GM06990 (cell line): ENCODE data around the gene MGAT4D.
"Not testable (repeated sequence)": the region's sequence is repeated elsewhere in the genome, so short reads cannot be mapped to it uniquely, and the experiment has no call there.

ENCODE experiments used
- DNase-seq: peaks from one replicate; pipeline ENCODE4 v3.0.0-alpha.2; 2011; ENCODE audit not compliant: insufficient read length; ENCODE audit errors: extremely low read depth
- H3K27me3 ChIP-seq: replicated peaks from 2 replicates; pipeline ENCODE4 v1.6.0; 2011; ENCODE audit warnings: low read length; ENCODE audit not compliant: control insufficient read depth, insufficient read depth
- H3K36me3 ChIP-seq: 2 replicates; pipeline ENCODE4 v1.5.1; 2011; ENCODE audit warnings: low read length; ENCODE audit not compliant: control insufficient read depth, insufficient read depth
- H3K4me3 ChIP-seq: replicated peaks from 2 replicates; pipeline ENCODE4 v1.5.1; 2011; ENCODE audit warnings: low read depth, mild to moderate bottlenecking, control low read depth, low read length
- TF ChIP-seq, protein P1 (sequence below): IDR thresholded peaks from 2 replicates; pipeline ENCODE4 v1.5.1; 2011; ENCODE audit warnings: low read length, control low read depth, mild to moderate bottlenecking, inconsistent platforms; ENCODE audit not compliant: insufficient read depth, poor library complexity, severe bottlenecking

The MGAT4D gene

GRCh38 chr4:140427106-140427918 is 70.8 kb downstream of the MGAT4D start, which contains the start of gene CLGN:
Gene CLGN, minus strand, starts transcription at chr4:140427648. Its CDS starts 14,570 bp downstream, at chr4:140413078.
- Histone ChIP-seq H3K36me3 (no peaks in the 10 kb centered on the region), H3K4me3 (peak within 1 kb of the TSS; percentile 75), H3K27me3 (no peaks in the 10 kb centered on the region)
- TF ChIP-seq, protein P1, sequence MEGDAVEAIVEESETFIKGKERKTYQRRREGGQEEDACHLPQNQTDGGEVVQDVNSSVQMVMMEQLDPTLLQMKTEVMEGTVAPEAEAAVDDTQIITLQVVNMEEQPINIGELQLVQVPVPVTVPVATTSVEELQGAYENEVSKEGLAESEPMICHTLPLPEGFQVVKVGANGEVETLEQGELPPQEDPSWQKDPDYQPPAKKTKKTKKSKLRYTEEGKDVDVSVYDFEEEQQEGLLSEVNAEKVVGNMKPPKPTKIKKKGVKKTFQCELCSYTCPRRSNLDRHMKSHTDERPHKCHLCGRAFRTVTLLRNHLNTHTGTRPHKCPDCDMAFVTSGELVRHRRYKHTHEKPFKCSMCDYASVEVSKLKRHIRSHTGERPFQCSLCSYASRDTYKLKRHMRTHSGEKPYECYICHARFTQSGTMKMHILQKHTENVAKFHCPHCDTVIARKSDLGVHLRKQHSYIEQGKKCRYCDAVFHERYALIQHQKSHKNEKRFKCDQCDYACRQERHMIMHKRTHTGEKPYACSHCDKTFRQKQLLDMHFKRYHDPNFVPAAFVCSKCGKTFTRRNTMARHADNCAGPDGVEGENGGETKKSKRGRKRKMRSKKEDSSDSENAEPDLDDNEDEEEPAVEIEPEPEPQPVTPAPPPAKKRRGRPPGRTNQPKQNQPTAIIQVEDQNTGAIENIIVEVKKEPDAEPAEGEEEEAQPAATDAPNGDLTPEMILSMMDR, result peak; percentile 42
- DNase-seq, result peak; percentile 82

- peak; percentile 19 for DNase-seq
These were observed 71.4 kb downstream of the MGAT4D start for GRCh38 chr4:140426610-140427105.

DNA sequence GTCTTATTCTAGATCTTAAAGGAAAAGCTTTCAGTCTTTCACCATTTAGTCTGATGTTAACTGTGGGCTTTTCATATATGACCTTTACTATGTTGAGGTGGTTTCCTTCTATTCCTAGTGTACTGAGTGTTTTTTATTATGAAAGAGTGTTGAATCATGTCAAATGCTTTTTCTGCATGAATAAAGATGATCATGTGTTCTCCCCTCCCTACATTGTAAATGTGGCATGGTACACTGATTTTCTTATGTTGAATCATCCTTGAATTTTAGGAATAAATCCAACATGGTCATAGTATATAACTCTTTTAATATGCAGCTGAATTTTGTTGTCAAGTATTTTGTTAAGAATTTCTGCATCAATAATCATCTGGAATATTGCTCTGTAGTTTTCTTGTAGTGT is 75.0 kb downstream of the MGAT4D start:
- no peak for DNase-seq
- Histone ChIP-seq H3K4me3 (no peak overlapping the region), H3K36me3 (no peaks in the 10 kb centered on the region), H3K27me3 (no peaks in the 10 kb centered on the region)
- TF ChIP-seq, protein P1, result no peak

More at GRCh38 chr4:140426610-140427105, 71.4 kb downstream of the MGAT4D start:
- no peaks in the 10 kb centered on the region for H3K36me3 ChIP-seq
- TF ChIP-seq, protein P1, result peak; percentile 24
- H3K4me3 ChIP-seq, result peak overlapping the region; percentile 75
- no peaks in the 10 kb centered on the region for H3K27me3 ChIP-seq

GRCh38 chr4:140413130-140413969 is 84.7 kb downstream of the MGAT4D start:
- not testable (repeated sequence) for H3K27me3 ChIP-seq, H3K36me3 ChIP-seq, H3K4me3 ChIP-seq, DNase-seq

DNA sequence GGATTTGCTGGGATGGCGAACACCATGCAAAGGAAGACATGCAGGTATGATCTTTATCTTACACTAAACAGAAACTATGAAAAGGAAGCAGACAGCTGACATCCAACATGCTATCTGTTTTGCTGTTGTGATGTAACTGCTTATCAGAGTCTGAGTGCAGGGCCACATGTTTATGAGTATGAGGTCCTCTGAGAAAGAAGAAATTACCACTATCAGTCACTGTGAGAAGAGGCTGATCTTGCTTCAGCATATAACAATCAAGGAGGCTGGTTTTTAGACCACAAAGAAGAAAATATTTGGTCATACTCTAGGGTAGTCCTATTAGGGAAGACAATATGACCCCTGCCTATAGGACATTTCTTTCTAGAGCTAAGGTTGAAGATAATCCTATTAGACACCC is 89.1 kb downstream of the MGAT4D start:
- TF ChIP-seq, protein P1, result no peak
- no peak for DNase-seq
- no peaks in the 10 kb centered on the region for H3K27me3 ChIP-seq
- no peak overlapping the region for H3K4me3 ChIP-seq
- no peaks in the 10 kb centered on the region for H3K36me3 ChIP-seq

DNA sequence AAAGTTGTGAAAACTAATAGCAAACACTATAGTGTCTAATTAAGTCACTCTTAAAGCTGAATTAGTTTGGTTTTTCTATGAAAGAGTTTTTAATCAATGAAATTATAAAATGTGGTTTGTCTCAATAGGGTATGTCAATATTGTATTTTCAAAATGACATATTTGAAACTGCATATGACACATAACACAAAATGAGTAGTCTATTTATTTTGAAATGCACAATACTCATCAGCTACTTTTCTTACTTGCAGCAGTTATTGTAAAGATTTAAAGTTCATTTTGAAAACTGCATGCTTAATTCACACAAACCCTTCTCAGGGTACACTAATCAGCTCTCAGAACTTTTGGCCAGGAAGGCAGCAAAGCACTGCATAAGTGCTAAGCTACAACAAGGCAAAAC is 91.8 kb downstream of the MGAT4D start:
- TF ChIP-seq, protein P1, result no peak
- no peak for DNase-seq
- Histone ChIP-seq H3K27me3 (no peaks in the 10 kb centered on the region), H3K36me3 (no peaks in the 10 kb centered on the region), H3K4me3 (no peak overlapping the region)
